HG03095 (cell line): ENCODE measurements around the gene IQSEC1.
A peak's percentile ranks its signal among the peaks of the same experiment; 100 is the strongest.

Experiments used
- ATAC-seq: cut with Tn5 transposase; IDR thresholded peaks from one replicate; pipeline ENCODE4 v1.9.1; 2021; ENCODE audit warnings: moderate library complexity; ENCODE audit not compliant: unreplicated experiment

IQSEC1 gene

DNA sequence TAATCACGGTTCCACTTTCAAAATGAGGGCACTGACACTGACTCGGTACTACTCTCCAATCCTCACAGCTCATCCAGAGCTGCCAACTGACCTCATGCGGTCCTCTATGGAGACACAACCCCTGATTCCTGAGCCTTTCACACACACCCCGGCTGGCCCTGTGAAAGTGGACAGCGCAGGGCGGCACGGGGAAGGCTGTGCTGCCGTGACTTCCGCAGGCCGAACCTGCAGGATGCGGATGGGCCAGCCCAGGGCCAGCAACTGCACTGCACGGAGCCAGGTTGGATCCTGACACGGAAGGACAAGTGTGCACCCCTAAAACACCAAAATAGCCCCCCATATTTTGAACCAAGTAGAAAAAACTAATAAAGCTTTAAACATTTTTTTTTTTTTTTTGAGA, 41.0 kb downstream of the IQSEC1 start:
- ATAC-seq, result no peak

DNA sequence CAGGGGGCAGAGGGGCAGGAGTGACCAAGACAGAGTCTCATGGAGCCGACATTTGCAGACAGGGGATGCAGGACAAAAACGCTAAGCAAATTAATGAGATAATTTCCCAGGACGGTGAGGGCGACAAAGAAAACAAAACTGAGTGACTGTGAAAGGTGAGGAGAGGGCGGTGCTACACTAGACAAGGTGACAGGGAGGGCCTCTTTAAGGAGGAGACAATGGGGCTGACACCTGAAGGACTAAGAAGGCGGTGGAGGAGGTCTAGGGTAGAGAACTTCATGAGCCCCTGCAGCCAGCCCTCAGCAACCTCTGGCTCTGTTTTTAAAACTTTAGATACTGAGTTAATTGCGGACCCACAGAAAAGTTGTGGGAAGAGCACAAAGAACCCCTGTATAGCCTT, 41.6 kb downstream of the IQSEC1 start:
- no peak for ATAC-seq

DNA sequence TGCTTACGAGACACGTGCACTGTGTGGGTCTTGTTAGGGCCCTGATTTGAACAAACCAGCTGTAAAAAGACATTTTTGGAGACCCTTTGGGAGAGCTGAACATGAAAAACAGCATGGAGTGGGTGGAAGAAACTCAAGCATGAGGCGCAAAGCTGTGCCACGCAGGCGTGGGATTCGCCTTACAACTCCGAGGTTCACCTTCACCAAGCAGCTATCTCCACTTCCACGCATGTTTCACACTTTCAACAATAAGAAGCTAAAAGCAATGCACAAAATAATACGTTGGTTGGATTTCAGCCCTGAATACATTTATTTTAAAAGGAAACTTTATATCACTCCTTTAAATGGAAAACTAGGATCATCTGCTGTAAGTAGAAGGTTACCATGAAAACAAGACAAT, 42.5 kb downstream of the IQSEC1 start:
- ATAC-seq, result no peak

DNA sequence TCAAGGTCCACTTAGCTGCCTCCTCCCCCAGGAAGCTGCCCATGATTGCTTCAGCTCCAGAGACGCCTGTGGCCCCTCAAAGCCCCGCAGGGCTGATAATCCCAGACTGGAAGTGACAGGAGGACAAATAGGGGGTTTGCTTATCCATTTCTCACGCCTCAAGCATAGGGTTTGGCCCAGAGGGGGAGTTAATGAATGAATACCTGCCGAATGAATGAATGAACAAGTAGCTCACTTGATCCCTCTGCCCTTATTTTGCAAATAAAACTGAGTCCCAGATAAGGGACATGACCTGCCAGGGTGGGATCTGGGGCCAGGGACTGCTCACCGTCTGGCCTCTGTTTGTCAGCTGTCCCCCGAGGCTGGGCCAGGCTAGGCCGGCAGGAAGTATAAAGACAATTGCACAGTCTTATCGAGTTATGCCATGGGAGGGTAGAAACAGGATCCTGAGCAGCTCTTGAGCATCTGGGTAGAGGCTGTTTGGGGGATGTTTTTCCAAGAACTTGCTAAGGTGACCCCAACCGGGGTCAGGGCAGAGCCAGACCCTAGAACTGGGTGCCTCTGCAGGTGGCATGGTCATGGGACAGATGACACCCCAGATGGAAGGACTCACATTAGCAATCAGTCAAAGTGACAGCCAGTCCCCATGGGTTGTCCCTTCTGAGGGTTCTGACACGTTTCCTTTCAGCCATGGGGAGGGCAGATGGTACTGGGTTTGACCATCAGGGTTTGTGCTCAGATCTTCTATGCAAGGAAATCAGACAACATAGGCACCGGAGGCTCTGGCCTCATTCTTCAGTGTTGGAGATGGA, 45.0 kb downstream of the IQSEC1 start:
- ATAC-seq, result no peak

DNA sequence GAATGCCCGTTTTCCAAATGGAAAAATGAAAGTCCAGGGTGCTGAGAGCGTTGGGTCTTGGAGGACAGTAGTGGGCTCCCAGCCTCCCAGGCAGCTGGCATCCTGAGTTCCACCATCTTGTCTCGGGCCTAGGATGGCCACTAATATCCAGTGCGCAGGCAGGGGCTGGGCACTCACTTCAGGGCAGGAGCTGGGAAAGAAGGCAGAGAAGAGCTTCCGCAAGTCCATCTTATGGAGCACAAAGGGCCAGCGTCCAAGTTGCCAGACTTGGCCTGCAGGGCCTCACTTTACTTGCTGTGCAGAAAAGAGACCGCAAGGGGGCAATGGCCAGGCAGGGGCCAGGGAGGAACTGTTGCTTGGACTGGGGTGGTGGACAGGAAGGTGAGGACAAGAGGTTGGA, 46.1 kb downstream of the IQSEC1 start:
- no peak for ATAC-seq

DNA sequence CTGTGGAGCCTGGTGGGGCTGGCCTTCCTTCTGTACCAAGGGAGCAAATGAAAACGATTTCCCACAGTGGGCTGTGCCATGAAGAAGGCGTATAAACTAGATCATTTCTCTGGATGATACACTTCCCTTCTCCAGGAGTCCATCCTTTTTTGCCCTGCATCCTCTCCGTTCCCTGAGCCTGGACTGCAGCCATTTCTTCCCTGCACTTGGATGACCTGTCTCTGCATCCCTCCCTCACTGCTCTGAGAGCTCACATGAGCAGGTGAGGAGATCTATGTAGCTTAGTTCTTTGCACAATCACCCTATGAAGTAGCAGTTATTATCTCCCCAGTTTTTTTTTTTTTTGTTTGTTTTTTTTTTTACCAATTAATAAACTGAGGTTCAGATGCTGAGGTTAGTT, 46.7 kb downstream of the IQSEC1 start:
- ATAC-seq, result no peak

DNA sequence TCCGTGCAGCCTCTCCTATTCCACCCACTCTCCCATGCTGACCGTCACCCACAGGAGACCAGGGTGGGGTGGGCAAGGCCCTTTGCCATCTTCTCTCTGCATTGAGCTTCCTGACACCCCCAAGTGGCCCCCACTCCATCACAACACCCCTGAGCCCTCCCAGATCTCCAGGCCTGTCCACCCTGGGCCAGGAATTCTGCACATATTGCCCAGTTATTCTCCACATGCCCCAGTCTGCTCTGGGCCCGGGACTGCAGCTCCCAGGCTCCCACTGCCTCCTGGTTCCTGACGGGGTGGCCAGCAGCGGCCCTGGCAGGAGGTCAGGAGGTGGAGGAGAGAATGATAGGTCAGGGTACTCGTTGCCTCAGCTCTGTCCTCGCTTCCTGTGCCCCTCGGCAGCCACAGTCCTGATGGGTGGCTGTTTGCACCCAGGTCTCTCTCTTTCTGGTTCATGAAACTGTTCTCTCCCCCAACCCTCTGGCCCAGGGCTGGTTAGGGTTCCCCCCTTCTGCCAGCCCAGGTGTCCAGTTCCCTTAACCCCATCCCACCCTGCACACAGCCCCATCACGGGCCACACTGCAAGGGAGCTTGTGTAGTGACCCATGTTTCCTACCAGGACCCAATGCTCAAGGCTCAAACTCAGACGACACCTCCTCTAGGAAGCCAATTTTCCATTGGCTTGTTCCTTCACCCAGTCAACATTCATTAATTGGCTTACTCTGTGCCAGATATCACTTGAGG, 47.3 kb downstream of the IQSEC1 start:
- ATAC-seq, result no peak

DNA sequence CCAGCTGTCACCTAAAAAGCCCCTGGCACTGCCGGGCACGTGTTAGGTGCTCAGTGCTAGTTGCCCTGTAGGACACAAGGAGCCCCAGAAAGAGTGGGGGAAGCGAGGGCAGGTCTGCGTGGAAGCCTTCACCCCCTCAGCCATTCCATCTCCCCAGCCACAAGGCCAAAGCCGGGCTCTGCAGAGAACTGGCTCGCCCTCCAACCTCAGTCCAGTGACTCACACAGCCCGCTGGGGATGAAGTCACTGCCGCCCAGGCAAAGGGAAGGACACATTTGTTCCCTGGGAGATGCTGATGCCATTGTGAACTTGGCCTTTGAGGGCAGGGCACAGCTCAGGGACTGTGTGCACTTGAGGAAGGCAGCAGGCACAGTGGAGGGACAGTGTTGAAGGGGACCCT, 48.1 kb downstream of the IQSEC1 start:
- ATAC-seq, result no peak

DNA sequence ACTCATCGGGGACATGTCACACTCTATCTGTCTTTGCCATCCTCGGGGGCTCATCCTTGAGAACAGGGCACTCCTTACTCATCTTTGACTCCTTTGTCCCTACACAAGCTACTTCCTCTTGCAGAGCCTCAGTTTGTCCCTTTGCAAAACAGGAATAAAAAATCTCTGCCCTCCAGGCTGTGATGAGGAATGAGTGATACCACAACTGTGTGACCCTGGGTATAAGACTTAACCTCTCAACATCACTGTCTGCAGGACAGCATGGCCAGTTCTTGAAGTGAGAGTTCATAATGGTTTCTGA, 48.5 kb downstream of the IQSEC1 start:
- no peak for ATAC-seq

DNA sequence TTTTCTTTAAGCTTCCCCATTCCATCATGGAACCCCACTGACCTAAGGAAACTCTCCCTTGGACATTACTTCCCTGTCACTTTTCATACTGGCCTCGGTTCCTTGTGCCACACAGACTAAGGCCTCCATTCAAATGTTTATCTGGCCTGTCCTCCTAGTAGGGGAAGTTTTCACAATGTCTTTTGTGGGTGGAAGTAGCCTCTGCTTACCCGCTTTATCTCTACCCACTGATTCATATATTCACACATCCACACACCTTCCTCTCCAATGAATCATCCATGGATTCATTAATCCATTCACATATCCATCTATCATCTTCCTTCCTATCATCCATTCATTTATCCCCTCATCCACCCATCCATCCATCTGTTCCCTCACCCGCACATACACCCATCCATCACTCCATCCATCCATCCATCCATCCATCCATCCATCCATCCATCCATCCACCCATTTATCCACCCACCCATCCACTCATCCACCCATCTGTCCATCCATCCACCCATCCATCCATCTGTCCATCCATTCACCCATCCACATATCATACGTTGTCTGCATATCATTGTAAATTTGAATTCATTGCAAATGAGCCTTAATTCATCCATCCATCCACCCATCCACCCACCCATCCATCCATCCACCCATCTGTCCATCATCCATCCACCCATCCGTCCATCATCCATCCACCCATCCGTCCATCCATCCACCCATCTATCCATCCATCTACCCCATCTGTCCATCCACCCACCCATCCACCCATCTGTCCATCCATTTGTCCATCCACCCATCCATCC, 49.1 kb downstream of the IQSEC1 start:
- no peak for ATAC-seq

DNA sequence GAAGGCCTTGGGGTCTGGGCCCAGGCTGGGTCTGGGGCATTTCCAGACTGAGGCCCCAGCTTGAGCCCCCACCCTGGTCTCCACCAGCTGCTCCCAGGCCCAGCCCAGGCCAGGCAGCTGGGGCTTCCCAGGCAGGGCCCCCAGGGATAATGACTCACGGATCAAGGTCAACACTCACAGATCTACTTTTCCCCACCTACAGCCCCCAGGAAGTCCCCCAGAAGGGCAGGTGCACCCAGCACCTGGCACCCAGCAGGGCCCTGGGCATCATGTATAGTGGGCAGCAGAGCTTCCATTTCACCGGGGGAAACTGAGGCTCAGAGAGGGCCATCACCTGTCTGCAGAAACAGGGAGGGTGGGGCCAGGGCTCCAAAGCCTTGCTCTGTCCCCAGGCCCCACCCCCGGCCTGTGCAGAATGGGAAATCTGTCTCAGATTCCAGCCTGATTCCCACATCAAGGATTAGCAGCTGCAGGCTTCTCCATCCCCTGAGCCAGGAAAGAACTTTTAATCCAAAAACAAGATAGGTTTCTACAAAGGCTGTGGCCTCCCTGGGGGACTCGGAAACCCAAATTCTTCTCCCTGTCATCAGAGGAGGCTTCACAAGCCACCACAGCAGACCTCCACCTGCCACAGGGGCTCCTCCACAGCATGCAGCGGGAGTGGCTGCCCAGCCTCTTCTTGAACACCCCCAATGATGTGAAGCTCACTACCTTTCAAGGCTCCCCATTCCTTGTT, 49.8 kb downstream of the IQSEC1 start:
- no peak for ATAC-seq

DNA sequence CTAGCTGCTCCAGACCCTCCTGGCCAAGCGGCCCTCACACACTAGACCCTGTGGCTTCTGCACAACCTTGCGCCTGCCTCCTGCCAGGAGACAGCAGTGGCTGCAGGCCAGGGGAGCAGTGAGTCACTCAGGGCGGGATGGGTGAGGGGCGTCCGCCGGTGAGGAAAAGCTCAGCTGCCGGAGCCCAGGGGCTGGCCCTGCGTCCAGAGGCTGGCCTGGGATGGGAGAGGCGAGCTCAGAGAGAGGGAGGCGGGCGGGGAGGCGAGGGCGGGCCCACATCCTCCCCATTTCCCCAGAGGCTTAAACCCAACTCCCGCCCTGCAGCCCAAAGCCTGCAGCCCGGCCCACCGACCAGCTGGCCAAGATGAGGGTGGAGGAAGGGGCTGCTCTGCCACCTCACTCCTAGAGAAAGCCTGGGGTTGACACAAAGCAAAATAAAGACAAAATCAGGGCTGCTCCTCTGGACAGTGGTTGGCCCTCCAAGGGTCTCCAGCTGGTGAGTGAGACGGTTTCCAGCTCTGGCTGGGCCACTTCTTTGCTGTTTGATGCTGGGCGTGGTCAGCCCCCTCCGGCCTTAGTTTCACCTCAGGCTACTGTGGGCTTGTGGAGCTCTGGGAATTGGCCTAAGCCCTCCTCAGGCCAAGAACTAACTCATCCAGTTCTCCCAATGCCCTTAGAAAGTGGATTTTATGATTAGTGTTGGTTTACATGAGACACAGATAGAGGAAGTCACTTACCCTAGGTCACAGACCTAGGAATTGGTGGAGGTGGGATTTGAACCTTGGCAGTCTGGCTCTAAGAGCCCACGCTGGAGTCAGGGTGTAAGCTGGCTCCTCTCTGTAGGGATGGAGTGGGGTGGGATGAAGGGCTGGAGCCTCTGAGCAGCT, 50.6 kb downstream of the IQSEC1 start:
- ATAC-seq, result peak; percentile 47

DNA sequence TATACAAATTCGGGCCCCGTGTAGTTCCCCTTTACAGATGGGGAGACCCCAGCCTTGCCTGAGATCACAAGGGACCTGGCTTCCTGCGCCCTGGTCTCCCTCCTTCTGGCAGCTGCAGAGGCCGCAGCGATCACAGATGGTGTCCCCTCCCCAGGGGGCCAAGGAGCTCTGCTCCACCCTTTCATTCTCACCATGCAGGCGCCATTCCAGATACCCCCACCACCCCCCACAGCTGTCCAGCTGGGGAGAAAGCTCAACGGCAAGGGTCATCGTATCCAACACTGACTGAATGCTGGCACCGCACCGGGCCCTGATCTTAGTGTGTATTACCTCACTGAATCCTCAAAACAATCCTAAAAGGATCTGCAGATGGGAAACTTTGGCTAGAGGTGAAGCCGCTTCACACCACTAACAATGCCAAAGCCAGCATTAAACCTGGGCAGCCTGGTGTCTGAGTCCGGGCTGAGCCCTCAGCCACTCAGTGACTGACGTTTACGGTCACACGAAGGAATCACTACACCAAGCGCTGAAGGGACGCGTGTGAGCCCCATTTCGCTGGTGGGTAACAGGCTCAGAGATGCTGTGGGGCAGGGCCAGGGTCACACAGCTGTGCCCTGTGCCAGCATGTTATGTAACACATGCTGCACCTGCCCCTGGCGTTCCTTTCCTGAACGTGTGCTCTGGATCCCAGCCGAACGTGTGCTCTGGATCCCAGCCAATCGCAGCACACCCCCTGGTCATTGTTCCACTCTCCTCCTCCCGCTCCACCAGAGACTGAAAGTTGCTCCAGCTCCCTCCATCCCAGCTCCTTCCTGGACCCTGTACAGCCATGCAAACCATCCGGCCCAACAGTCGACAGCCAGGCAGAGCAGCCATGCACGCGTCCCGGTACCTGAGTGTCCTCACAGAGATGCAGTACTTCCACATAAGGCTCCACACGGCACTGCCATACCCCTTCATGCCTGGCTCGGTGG, 51.8 kb downstream of the IQSEC1 start:
- ATAC-seq, result peak; percentile 28

DNA sequence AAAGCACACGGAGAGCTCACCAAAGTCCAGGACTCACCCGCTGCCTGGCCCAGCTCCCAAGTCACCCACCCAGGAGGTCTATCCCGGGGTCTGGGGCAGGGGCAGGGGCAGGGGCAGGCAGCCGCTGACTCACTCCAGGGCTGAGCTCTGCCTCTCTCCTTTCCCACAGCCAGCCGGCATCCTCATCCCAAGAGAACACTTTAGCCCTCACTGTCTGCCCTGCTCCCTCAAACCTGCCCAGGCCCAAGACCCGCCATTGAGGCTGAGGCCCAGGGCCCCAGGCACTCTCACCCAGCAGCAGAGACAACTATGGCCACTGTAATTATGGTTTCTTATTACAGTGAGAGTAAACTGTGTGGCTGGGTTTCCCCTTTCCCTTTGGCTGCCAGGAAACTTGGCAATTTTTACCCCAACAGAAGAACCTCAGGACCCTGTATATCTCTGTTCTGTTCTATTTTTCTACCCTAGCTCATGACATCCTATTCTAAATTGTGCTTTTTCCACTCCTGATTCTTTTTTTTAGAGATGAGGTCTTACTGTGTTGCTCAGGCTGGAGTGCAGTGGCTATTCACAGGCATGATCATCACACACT, 53.0 kb downstream of the IQSEC1 start:
- ATAC-seq, result no peak

DNA sequence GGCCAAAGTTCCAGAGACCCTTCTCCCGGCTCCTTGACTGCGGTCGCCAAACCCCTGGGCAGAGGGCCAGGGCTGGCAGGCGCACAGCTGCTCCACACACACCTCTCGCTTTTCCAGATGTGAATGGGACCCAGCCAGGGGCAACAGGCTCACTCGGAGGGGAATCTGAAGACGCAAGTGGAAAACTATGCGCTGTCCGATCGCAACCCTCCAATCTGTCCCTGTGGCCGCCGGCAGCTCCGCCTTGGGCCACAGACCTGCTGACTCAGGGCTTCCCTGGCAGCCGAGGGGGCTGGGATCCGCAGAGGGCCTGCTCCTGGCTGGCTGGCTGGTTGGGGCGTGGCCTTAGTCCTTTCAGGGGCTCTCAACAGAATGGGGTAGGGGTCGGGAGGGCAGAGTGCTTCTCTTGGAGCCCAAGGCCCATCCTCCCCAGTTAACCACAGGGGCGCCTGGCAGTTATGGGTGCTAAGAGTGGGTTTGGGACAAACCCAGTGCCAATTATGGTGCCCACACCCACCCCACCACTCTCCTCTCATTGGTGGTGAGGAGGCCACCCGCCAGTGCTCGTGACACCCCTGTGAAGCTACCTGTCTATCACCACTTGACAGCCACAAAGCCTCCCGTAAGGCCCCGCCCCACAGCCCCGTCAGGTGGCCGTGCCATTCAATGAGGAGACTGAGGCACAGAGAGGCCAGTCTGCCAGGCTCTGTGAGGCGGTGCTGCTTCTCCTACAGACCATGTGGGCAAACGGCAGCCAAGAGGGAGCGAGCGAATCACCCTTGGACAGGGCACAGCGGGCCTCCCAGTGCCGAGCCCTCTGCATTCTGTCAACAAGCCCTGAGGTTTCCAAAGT, 53.8 kb downstream of the IQSEC1 start:
- no peak for ATAC-seq

DNA sequence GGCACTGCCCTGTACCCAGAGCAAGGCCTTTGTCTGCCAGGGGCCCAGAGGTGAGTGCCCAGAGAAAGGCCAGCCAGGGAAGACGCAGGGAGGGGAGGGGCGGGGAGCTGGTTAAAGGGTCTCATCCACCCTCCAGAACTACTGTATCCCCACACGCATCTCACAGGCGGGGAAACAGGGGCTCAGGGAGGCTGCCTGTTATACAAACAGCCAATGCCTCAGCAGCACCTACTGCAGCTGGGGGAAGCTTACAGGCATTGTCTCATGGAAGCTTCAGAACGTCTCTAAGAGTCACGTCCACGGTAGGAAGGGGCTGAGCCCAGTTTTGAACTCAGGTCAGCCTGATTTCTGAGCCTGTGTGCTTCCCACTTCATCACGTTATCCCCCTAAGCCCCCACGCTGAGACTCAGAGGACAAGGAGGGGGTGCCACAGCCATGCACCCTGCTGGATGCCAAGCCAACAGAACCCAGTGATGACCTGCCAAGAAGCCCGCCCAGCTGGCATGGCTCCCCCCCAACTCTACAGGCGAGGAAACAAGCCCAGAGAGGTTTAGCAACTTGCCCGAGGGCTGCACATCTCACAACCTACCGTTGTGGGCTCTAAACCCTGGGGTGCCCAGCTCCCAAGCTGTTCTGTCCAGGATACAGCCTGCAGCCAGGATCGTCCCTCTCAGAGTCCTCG, 54.5 kb downstream of the IQSEC1 start:
- ATAC-seq, result no peak

DNA sequence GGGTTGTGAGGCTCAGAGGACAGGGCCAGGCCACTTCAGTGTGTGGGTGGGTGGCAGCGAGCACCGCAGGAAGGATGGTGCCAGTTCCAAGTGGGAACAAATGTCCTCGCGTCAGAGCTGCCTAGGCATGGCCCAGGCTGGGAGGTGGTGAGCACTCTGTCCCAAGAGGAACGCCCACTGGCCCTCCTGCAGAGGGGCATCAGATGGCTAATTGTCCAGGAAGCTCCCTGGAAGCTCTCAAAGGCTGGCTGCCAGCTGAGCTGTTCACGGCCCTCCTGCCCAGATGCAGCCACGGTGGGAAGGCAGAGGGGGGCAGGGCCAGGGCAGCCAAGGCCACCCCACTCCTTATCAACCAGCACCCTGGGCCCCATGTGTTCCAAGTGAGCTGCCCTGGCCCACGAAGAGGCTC, 55.2 kb downstream of the IQSEC1 start:
- no peak for ATAC-seq
